ENCODE measurements around the gene MYCBP2.

DNA sequence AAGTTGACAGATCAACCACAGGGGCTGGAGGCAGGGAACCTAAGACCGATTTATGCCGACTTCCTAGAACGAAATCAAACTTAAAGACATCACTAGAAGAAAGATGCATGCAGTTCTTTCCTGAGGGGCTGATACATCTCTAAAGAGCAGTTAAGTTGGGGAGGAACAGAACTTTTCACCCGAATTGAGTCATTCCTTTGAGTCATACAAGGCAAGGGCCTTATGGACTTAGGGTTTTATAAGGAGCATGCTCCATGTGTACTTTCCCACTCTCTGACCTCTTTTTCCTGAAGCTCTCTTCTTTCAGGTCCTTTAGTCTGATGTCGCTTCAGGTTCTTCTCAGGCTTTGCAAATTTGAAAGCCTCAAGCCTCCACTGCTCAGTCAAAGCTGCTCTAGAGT lies 292.0 kb downstream of the MYCBP2 start:
- TF ChIP-seq CTCF (conservative IDR thresholded peaks at IDR 0.05) (no peak), EZH2 (IDR thresholded peaks at IDR 0.05; ENCODE audit: low read depth) (no peak)
